ENCODE data around the gene C10orf88. TPM values are rescaled to one million over a fixed set of nuclear protein-coding genes. Genes with fewer than 3 reads are reported as not detected.

C10orf88 gene
- total and polyA plus RNA-seq, 2 of the 8 experiments (the other 6 are each of a cell fraction or from before 2014, with no cell fraction given): 3.2 to 11.0 TPM

DNA sequence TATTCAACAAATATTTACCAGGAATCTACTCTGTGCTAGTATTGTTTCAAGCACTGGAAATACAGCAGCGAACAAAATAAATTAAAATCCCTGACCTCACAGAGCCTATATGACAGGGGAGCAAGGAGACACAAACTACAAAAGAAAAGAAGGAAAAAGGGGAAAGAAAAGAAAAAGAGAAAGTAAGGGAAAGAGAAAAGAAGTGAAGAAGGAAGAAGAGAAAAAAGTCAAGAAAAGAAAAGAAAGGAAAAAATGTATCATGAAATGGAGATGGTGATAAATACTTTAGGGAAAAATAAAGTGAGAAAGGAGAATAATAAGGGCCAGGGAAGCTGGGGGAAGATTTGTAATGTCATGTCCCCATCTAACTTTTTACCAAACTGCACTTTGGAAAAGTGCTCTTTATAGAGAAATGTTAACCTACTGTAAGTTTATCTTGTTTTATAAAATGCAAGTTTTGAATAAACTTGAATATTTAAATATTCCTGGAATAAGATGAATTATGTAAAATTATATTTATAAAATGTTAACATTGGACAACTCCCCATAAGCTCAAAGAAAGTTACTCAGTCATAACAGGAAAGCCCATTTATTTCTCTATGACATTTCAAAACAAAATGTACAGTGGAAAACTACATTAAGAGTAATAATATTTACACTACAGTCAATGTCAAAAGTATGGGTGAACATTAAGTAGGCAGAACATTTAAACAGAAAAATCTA lies 14.7 kb downstream of the C10orf88 start:
- Histone ChIP-seq H2BK12ac (ENCODE audit: low read depth, low read length) (no peak overlapping the region), H3K4me2 (ENCODE audit: insufficient read depth in 1 of 2, low read depth in 2 of 2, low read length in 2 of 2) (no peak overlapping the region), H3K23me2 (ENCODE audit: low read depth, low read length) (no peaks in the 10 kb centered on the region), H3K27ac (ENCODE audit: low read depth, low read length) (no peak overlapping the region), H3K9ac (replicated peaks in 1 of 4; ENCODE audit: extremely low read depth in 1 of 4, low read depth in 3 of 4, low read length in 3 of 4) (no peak overlapping the region), H2BK5ac (ENCODE audit: low read depth, low read length) (no peak overlapping the region), H4K5ac (ENCODE audit: insufficient read length, low read depth, low read length) (no peak overlapping the region), H2BK15ac (ENCODE audit: low read length) (no peak overlapping the region), H2AFZ (ENCODE audit: low read length) (no peak overlapping the region), H3K9me3 (ENCODE audit: insufficient read depth in 2 of 2, low read depth in 1 of 2, low read length in 1 of 2) (no peaks in the 10 kb centered on the region), H4K20me1 (replicated peaks in 1 of 2; ENCODE audit: control insufficient read depth in 1 of 2, insufficient read depth in 2 of 2, low read length in 2 of 2) (no peaks in the 10 kb centered on the region), H3K4ac (replicated peaks; ENCODE audit: insufficient read length, low read depth, low read length) (no peak overlapping the region), H4K91ac (replicated peaks; ENCODE audit: insufficient read length, low read length) (no peak overlapping the region), H3K36me3 (ENCODE audit: control insufficient read depth in 2 of 4, insufficient read depth in 4 of 4, low read length in 3 of 4) (peaks cover 0 to 19% (median 7%) of the 10 kb centered on the region in 4 experiments; a peak in 4 of 8 replicates), H3K56ac (replicated peaks; ENCODE audit: insufficient read length, low read depth, low read length) (no peak overlapping the region), H2AK5ac (ENCODE audit: low read depth, low read length) (no peak overlapping the region), H3K14ac (ENCODE audit: insufficient read length) (no peak overlapping the region), H3K4me1 (replicated peaks in 1 of 4; ENCODE audit: control insufficient read depth in 3 of 4, insufficient read depth in 4 of 4, low read length in 3 of 4) (no peaks in the 10 kb centered on the region), H3K79me1 (ENCODE audit: low read depth, low read length) (no peaks in the 10 kb centered on the region), H4K8ac (ENCODE audit: extremely low read depth, insufficient read depth, low read length) (no peak overlapping the region), H3K4me3 (ENCODE audit: extremely low read depth in 1 of 4, insufficient read depth in 2 of 4, low read depth in 3 of 4, low read length in 4 of 4) (no peak overlapping the region), H3K23ac (ENCODE audit: insufficient read length) (no peak overlapping the region), H2BK20ac (ENCODE audit: low read length) (no peak overlapping the region), H3K18ac (ENCODE audit: extremely low read depth, low read length) (no peak overlapping the region), H2BK120ac (replicated peaks; ENCODE audit: low read depth, low read length) (no peak overlapping the region), H3K79me2 (ENCODE audit: control insufficient read depth in 1 of 2, insufficient read depth in 2 of 2, low read length in 2 of 2) (no peaks in the 10 kb centered on the region), H3K27me3 (replicated peaks in 1 of 4; ENCODE audit: control insufficient read depth in 3 of 4, extremely low read depth in 1 of 4, insufficient read depth in 3 of 4, low read length in 3 of 4) (no peaks in the 10 kb centered on the region)
- 100% methylated on average over 1 of the region's 1 CpG; no CpG with 5 or more reads in 1 of the 2 experiments for WGBS, 2 experiments (ENCODE audit: extremely low coverage in 1 of 2, insufficient coverage in 1 of 2, insufficient read length in 1 of 2, insufficient replicate concordance in 2 of 2, low coverage in 1 of 2, low lambda C conversion rate in 2 of 2, missing lambda C conversion rate in 1 of 2)
- FAIRE-seq (no peak), DNase-seq (ENCODE audit: low read depth in 1 of 2, low spot score in 2 of 2) (no peak)
- CTCF ChIA-PET (ENCODE audit: partially characterized antibody): interaction anchor here (0.6 to 1.2 kb wide), 2 partner anchors 56 to 209 kb away, joined by 3 read pairs; no protein-coding TSS in a partner anchor
- POLR2A ChIA-PET (ENCODE audit: partially characterized antibody): no interaction called here
- TF ChIP-seq NANOG (IDR thresholded peaks at IDR 0.05; ENCODE audit: insufficient read depth, low read depth, low read length, poor library complexity, severe bottlenecking): no peak
- no peak for TF ChIP-seq SAP30 (IDR thresholded peaks at IDR 0.05; ENCODE audit: insufficient read depth, insufficient replicate concordance, low read length)
- no peak for TF ChIP-seq GABPA (IDR thresholded peaks at IDR 0.05; ENCODE audit: borderline replicate concordance, insufficient read depth, low read length)
- TF ChIP-seq NRF1 (IDR thresholded peaks at IDR 0.05; ENCODE audit: low read depth, low read length): no peak
- TF ChIP-seq MAX (IDR thresholded peaks at IDR 0.05): no peak
- no peak for TF ChIP-seq CTBP2 (IDR thresholded peaks at IDR 0.05; ENCODE audit: borderline replicate concordance, insufficient read depth, insufficient read length, low read length)
- no peak for TF ChIP-seq SP4 (IDR thresholded peaks at IDR 0.05; ENCODE audit: low read length)
- TF ChIP-seq SRF (IDR thresholded peaks at IDR 0.05; ENCODE audit: low read depth, low read length): no peak
- no peak for TF ChIP-seq KDM5A (IDR thresholded peaks at IDR 0.05; ENCODE audit: low read length)
- no peak for TF ChIP-seq RFX5 (IDR thresholded peaks at IDR 0.05; ENCODE audit: borderline replicate concordance, low read depth, low read length)
